Measurements from ENCODE around the gene AKAP8L. TPM values are rescaled to one million over a fixed set of nuclear protein-coding genes. Genes with fewer than 3 reads are reported as not detected.
"Not testable (repeated sequence)": the region's sequence is repeated elsewhere in the genome, so short reads cannot be mapped to it uniquely, and the experiment has no call there.

Gene AKAP8L
- total RNA-seq, 1 experiment from 2014 or later: 51.8 TPM

DNA sequence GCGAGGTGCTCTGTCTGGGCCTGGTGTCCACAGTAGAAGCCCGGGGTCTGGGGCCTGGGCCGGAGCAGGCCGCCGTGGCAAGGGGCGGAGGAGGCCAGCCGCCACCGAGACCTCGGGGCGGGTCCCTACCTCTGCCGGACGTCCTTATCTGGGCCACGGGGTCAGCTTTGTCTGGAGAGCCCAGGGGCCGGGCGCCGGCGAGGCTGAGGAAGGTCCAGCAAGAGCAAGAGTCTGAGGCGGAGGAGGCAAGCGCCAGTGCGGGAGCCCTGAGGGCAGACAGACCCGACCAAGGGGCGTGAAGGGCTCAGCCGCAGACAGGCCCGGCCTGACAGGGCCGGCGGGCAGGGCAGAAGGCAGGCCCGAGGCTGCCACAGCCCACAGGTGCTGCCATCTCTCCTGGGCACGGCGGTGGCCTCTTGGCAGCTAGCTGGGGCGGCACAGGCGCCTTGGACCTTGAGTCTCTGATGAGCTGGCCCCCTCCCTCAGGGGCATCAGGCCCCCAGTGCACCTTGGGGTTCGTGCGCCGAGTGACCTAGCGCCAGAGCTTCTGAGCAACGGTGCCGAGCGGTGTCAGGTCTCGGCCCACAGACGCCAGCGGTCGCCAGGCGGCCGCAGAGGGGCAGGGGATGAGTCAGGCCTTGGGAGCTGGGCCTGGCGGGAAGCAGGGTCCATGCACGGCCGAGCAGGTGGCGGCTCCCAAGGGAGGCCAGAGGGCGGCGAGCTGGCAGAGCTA is 20.1 kb downstream of the AKAP8L start:
- in situ Hi-C loops (cut with HindIII; ENCODE audit: low pct_unique_long_range_greater_than_20kb, low sequenced_read_pairs): no loop called here
- DNase-seq (ENCODE audit: low read depth): no peak

DNA sequence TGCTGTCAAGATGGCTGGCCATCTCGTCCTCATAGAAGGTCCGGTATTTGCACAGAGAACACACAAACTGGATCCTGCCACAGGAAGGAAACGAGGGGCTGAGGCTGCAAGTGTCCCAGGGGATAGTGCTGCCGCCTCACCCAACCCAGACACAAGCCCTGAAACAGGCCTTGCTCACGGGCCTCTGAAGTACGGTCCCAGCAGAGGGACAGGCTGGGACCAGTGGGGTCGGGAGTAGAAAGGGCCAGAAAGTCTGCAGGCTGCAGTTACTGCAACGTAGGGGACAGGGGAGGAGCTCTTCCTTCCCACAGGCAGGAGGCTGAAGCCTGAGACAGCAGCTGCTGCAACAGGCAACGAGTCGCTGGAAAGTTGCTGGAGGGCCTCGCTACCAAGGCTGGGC is 21.0 kb downstream of the AKAP8L start:
- in situ Hi-C loops (cut with HindIII; ENCODE audit: low pct_unique_long_range_greater_than_20kb, low sequenced_read_pairs): no loop called here
- no peak for DNase-seq (ENCODE audit: low read depth)

DNA sequence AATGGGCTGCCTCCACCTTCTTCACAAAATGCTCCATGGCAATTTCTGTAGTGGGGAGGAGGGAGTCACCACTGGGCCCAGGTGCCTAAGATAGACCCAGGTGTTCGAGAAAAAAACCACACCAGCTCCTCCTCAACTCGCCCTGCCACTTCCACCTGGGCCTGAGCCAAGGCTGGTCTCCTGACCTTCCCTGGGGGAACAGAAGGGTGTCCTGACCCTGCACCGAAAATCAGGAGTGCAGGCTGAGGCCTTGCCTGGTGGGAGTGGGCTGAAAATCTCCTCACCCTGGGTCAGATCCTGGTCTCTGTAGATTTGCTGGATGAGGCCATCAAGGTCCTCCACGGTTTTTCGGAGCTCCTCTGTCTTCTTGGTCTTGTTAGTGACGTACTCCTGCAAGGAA is 21.6 kb downstream of the AKAP8L start:
- no peak for DNase-seq (ENCODE audit: low read depth)
- in situ Hi-C loops (cut with HindIII; ENCODE audit: low pct_unique_long_range_greater_than_20kb, low sequenced_read_pairs): no loop called here

DNA sequence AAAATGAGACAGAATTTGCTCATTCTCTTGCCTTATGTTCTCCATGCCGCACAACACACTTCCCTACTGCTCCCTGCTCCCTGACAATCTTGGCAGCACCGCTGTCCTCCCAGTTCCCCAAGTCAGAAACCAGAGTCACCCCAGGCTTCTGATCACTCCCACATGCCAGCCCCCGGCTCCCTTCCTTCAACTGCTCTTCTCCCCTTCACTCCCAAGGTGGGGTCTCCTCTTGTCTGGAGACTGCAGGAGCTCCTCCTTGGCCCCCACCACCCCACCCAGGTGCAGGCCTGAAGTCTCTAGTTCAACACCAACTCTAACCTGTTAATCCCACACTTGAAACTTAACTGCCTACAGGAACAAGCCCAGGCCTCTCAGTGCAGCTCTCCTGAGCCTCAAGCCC is 22.4 kb downstream of the AKAP8L start:
- no peak for DNase-seq (ENCODE audit: low read depth)
- in situ Hi-C loops (cut with HindIII; ENCODE audit: low pct_unique_long_range_greater_than_20kb, low sequenced_read_pairs): no loop called here

DNA sequence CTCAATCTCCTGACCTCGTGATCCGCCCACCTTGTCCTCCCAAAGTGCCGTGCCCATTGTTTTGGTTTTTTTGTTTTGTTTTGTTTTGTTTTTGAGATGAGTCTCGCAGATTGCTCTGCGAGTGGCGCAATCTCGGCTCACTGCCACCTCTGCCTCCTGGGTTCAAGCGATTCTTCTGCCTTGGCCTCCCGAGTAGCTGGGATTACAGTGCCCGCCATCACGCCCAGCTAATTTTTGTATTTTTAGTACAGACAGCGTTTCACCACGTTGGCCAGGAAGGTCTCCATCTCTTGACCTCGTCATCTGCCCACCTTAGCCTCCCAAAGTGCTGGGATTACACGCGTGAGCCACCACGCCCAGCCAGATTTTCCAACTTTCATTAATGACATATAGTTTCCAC is 23.5 kb downstream of the AKAP8L start:
- in situ Hi-C loops (cut with HindIII; ENCODE audit: low pct_unique_long_range_greater_than_20kb, low sequenced_read_pairs); DNase-seq (ENCODE audit: low read depth): not testable (repeated sequence)

DNA sequence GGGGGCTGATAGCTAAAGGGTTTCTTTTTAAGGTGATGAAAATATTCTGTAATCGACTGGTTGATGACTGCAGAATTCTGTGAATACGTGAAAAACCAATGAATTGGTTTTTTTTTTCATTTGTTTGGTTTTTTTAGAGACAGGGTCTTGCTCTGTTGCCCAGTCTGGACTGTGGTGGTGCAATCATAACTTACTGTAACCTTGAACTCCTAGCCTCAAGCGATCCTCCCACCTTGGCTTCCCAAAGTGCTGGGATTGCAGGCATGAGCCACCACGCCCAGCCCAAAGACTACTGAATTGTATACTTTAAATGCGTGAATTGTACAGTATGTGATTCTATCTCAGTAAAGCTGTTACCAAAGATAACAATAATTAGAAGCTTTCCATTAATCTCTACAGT is 24.4 kb downstream of the AKAP8L start:
- DNase-seq (ENCODE audit: low read depth): no peak
- in situ Hi-C loops (cut with HindIII; ENCODE audit: low pct_unique_long_range_greater_than_20kb, low sequenced_read_pairs): no loop called here

DNA sequence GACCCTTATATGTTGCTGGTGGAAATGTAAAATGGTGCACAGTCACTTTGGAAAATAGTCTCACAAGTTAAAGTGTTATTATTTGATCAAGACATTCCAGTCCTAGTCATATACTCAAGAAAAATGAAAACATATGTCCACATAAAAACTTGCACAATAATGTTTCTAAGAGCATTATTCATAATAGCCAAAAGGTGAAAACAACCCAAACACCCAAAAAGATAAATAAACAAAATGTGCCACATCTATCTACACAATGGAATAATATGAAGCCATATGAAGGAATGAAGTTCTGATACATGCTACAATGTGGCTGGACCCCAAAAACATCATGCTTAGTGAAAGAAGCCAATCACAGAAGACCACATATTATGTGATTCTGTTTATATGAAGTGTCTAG is 24.8 kb downstream of the AKAP8L start:
- no peak for DNase-seq (ENCODE audit: low read depth)
- in situ Hi-C loops (cut with HindIII; ENCODE audit: low pct_unique_long_range_greater_than_20kb, low sequenced_read_pairs): no loop called here

DNA sequence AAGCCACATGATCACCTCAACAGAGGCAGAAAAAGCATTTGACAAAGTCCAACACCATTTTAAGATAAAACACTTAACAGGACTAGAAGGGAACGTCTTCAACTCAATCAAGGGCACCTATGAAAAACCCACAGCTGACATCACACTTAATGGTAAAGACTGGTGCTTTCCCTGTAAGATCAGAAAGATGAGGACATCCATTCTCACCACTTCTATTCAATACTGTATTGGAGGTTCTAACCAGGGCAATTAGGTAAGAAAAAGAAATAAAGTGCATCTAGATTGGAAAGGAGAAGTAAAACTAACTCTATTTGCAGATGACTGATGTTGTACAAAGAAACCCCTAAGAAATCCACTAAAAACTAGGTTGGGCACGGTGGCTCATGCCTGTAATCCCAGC is 28.0 kb downstream of the AKAP8L start:
- no peak for DNase-seq (ENCODE audit: low read depth)
- in situ Hi-C loops (cut with HindIII; ENCODE audit: low pct_unique_long_range_greater_than_20kb, low sequenced_read_pairs): no loop called here

DNA sequence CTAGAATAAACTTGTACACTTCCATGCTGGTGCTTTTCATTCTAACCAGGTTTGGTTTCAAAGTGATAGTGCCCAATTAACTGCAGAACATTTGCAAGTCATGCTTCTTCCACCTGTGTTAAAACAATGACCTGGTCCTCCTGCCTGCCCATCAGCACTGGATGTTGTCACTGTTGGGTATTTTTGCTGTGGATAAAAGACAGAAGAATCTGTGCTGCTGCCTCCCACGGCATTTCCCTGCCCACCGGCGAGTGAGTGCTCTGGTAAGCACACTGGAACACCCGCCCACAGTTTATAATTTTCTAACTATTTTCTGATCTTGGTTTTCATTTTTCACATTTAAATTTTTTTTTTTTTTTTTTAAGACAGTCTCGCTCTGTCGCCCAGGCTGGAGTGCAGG is 36.9 kb downstream of the AKAP8L start:
- no peak for DNase-seq (ENCODE audit: low read depth)
- in situ Hi-C loops (cut with HindIII; ENCODE audit: low pct_unique_long_range_greater_than_20kb, low sequenced_read_pairs): no loop called here

DNA sequence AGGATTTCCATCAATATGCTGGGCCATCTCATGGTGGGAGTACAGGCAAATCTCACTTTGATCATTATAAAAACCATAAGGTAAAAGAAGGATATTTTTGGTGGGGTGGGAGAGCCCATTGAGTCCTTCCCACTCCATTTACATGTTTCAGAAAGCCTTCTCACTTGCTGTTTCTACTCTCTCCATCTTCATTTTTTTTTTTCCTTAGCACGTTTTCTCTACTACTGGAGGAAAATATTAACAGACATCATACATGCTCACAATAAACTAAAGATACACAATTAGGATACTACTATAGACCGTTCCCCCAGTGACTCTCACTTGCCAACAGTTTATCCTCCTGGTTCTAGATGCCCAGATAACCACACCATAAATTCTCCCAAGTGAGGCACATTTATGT is 37.4 kb downstream of the AKAP8L start:
- in situ Hi-C loops (cut with HindIII; ENCODE audit: low pct_unique_long_range_greater_than_20kb, low sequenced_read_pairs): no loop called here
- no peak for DNase-seq (ENCODE audit: low read depth)

DNA sequence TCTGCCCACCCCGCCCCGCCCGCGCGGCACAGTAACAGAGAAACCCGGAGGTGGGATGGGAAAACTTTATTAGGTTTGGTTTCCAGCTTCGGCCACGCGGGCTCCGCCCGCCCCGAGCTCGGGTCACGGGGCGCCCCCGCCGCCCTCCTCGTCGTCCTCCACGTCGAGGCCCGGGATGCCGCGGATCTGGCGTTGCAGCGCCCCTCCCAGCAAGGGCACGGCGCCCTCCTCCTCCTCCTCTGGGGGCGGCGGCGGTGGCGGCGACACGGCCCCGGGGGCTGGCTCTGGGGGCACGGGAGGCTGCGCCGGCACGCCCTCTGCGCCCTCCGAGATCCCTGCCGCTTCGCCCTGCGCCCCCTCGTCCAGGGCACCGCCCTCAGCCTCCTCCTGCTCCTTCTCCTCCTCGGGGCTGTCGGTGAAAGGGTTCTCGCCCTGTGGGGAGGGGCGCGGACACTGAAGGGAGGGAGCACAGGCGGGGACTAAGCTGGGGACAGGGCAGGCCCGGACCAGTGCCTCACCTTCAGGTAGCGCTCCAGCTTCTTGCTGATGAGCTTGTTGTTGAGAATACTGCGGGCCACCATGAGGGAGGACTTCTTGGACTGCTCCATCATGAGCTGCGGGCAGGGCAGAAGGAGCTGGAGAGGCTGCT is 38.7 kb downstream of the AKAP8L start:
- in situ Hi-C loops (cut with HindIII; ENCODE audit: low pct_unique_long_range_greater_than_20kb, low sequenced_read_pairs): no loop called here
- DNase-seq (ENCODE audit: low read depth): peak; percentile 94

DNA sequence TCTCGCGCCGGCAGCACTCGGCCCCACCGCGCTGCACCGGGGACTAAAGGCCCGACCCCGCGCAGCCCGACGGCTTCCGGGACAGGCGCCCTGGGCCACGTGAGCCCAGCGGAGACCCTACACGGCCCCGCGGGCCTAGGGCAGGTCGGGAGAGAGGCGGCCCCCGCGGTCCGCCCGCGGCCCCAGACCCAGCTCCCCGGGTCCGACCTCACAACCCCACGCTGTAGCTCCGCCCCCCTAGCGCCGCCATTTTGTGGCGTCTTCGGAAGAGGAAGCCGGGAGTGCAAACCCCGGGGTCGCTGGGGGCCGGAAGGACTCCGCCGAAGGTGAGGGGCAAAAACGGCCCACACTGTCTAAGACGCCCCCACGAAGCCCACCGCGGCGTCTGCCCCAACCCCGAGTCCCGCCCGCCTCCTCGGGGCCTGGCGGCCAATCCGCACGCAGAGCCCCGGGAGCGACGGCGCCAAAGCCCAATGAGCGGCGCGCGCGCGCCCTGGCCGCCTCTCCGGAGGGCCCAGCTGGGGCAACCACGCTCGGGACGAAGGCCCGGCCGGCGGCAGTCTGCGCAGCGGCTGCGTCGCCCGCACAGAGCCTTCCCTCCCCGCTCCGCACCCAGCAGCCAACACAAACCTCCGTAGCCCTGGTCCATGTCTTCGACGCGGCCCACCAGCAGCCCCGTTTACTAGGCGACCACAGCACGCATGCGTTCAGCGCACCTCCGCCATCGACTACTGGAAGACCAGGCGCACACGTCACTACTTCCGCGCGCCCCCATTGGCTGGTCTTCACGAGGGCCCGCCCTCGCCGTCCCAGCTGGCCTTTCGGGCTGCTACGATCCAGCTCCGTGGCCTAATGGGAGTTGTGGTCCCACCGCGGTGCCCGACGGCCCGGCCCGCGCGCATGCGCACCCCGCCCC is 39.4 kb downstream of the AKAP8L start, which contains the start of gene AKAP8:
Gene AKAP8, minus strand, starts transcription at position 705 of the 916 bp plus-strand sequence. Its CDS starts 56 bp downstream, at position 649.
- in situ Hi-C loops (cut with HindIII; ENCODE audit: low pct_unique_long_range_greater_than_20kb, low sequenced_read_pairs): no loop called here
- peak; percentile 97 for DNase-seq (ENCODE audit: low read depth)

DNA sequence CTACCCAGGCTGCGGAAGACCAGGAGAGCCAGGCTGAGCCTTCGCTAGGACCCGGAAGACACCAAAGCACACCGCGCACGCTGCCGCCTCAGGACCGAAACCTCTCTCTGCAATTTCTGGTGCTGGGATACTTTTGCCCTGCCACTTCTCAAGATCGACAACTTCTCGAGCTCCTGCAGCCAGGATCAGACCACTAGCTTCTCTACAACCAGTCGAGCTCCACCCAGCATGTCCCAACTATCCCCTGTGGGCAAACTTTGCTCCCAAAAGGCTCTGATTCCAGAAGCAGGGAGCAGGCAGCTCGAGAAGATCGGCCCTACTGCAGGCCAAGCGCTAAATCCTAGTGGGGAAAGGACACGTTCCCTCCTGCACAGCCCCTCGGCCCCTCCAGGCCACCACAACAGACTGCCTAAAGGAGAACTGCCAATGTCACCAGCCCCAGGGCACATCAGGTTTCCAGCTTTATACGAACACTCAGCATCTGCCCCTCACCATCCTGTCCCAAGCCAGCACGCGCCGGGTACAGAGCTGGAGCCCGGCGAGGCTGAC is 40.2 kb downstream of the AKAP8L start:
- in situ Hi-C loops (cut with HindIII; ENCODE audit: low pct_unique_long_range_greater_than_20kb, low sequenced_read_pairs): no loop called here
- peak; percentile 62 for DNase-seq (ENCODE audit: low read depth)

DNA sequence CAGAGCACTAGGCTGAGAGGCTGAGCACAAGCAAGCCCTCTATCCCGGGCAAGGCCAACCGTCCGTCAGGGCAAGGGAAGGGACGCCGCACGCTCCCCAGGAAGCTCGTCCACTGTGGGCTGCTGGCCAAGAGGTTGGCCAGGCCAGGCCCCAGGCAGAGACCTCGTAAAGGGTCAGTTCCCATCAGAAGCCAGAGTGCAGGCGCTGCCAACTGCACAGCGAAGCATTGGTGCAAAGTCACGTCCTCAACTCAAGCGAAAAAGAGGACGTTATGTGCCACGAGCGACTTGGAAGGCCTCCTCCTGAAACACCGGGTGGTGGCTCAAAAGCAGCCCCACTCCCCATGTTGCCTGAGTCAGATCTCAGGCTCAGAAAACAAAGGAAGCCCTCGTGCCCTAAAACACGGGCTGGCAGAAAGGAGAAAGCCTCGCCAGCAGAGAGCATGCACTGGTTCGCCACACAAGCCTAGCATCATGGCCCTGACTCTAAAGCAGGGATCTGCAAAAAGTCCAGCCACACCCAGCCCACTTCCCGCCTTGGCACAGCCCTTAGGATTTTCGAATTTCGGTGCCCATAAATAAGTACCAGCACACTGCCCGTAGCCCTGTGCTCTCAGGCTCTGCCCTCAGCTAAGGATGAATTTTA is 43.9 kb downstream of the AKAP8L start:
- in situ Hi-C loops (cut with HindIII; ENCODE audit: low pct_unique_long_range_greater_than_20kb, low sequenced_read_pairs): no loop called here
- DNase-seq (ENCODE audit: low read depth): no peak

DNA sequence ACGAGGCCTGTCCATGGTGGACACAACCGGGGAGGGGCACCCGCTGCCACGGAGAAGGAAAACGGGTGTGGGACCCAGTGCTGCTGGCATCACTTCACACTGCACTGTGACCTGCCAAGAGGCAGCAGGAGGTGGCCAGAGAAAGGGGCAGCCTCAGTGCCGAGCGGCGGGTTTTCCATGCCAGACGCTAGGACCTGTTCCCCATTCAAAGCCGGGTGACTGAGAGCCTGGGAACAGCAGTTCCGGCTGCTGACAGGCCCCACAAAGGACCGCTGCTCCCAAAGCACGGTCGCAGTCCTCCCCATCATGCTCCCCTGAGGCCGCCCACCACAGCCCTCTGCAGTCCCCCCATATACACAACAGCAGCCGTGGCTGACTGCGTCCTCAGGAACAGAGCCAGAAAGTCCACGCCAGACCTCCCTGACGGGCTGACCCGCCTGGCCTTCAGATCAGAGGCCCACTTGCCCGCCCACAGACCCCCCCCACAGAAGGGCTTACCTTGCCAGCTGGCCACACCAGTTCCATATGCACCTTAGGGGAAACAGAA is 44.6 kb downstream of the AKAP8L start:
- in situ Hi-C loops (cut with HindIII; ENCODE audit: low pct_unique_long_range_greater_than_20kb, low sequenced_read_pairs): no loop called here
- DNase-seq (ENCODE audit: low read depth): no peak

DNA sequence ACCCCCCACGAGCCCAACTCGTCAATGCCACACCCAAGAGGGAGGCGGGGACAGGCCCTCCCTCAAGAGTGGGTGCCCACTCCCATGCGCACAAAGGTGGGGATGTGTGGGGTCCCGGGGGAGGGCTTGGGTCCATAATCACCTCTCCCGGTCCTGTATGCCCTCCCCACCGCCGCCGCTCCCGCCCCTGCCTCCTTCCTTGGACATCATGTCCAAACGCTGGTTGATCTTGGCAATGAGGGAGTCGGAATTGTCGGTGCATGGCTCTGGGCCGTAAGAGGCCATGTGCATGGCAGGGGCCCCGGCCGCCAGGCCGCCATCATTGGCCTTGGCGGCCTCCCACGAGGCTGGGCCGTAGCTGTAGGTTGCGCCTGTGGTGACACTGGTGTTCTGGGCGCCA is 45.1 kb downstream of the AKAP8L start:
- in situ Hi-C loops (cut with HindIII; ENCODE audit: low pct_unique_long_range_greater_than_20kb, low sequenced_read_pairs): no loop called here
- no peak for DNase-seq (ENCODE audit: low read depth)

DNA sequence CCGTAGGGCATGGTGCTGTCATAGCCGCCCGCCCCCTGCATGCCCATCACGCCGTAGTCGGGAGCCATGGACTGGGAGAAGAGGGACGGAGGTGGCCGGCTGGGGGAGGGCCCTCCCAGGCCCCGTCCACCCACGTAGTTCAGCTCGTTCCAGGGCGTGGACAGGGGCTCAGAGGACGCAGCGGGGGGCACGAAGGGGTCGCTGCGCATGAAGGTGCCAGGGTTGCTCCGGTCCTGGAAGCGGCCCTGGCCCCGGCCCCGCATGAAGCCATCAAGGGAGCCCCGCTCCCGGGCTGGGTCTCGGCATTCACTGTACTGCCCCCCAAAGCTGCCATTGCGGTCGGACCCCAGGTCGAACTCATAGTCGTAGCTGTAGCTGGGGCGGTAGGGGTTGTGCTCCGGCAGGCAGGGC is 45.9 kb downstream of the AKAP8L start:
- DNase-seq (ENCODE audit: low read depth): no peak
- in situ Hi-C loops (cut with HindIII; ENCODE audit: low pct_unique_long_range_greater_than_20kb, low sequenced_read_pairs): no loop called here

DNA sequence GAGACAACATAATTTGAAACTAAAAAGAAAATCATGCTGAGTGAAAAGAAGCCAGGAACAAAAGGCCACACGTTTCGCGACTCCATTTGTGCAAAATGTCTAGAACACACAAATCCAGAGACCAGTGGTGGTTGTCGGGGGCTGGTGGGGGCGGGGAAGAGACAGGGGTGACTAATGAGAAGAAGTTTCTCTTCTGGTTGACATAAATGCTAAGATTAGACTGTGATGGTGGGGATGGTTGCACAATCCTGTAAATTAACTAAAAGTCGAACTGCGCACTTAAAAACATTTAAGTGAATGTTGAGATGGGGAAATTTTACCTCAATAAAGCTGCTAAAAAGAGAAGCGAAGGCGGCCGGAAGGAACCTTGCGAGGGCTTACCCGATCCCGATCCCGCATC is 46.3 kb downstream of the AKAP8L start:
- no peak for DNase-seq (ENCODE audit: low read depth)
- in situ Hi-C loops (cut with HindIII; ENCODE audit: low pct_unique_long_range_greater_than_20kb, low sequenced_read_pairs): no loop called here
